Measurements from ENCODE around the gene OR9A2. TPM values are rescaled to one million over a fixed set of nuclear protein-coding genes. Genes with fewer than 3 reads are reported as not detected.

The OR9A2 gene
- total RNA-seq = not detected

GRCh38 chr7:143027032-143027431, at the start of gene OR9A2:
Gene OR9A2 (minus strand): TSS chr7:143027132. CDS start chr7:143027132, 0 bp downstream.
- 100% methylated on average over 1 of the region's 1 CpG for WGBS

GRCh38 chr7:143074141-143074540, 47.2 kb upstream of the OR9A2 start:
- no peak overlapping the region for H3K27ac ChIP-seq
- intact Hi-C loops (cut with DNase I) = no loop called here
- no peak overlapping the region for H3K4me3 ChIP-seq
- H3K4me1 ChIP-seq (replicated peaks) = no peaks in the 10 kb centered on the region
- DNase-seq (ENCODE audit: low spot score) = no peak
- no peaks in the 10 kb centered on the region for H3K36me3 ChIP-seq
- no peak for TF ChIP-seq POLR2AphosphoS5 (IDR thresholded peaks at IDR 0.05)
- TF ChIP-seq POLR2A (IDR thresholded peaks at IDR 0.05) = no peak
- TF ChIP-seq CTCF (IDR thresholded peaks at IDR 0.05) = no peak
- H3K27me3 ChIP-seq (replicated peaks; ENCODE audit: insufficient read depth) = no peaks in the 10 kb centered on the region
- no peaks in the 10 kb centered on the region for H3K9me3 ChIP-seq

More at GRCh38 chr7:143027032-143027431, at the start of gene OR9A2:
- TF ChIP-seq POLR2A (IDR thresholded peaks at IDR 0.05) (no peak), POLR2AphosphoS5 (IDR thresholded peaks at IDR 0.05) (no peak), CTCF (IDR thresholded peaks at IDR 0.05) (no peak)
- intact Hi-C loops (cut with DNase I) = no loop called here
- Histone ChIP-seq H3K9me3 (no peaks in the 10 kb centered on the region), H3K4me1 (replicated peaks) (no peaks in the 10 kb centered on the region), H3K36me3 (no peaks in the 10 kb centered on the region), H3K4me3 (no peak within 1 kb of the TSS), H3K27ac (no peak within 1 kb of the TSS), H3K27me3 (replicated peaks; ENCODE audit: insufficient read depth) (no peaks in the 10 kb centered on the region)
- DNase-seq (ENCODE audit: low spot score) = no peak

DNA sequence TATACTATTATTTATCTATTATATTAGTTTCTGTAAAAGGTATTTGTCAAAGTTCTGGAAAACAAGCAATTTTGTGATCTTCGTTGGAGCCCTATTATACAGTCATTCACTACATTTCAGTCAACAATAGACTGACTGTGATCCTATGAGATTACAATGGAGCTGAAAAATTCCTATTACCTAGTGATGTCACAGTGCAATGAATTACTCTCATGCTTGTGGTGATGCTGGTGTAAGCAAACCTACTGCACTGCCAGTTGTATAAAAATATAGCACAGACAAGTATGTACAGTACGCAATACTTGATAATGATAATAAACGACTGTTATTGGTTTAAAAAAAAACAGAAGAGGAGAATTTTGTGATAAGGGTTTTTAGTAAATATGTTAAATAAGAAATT, 46.6 kb upstream of the OR9A2 start:
- Histone ChIP-seq H3K27me3 (replicated peaks; ENCODE audit: insufficient read depth) (no peaks in the 10 kb centered on the region), H3K4me1 (replicated peaks) (no peaks in the 10 kb centered on the region), H3K4me3 (no peak overlapping the region), H3K27ac (no peak overlapping the region), H3K36me3 (no peaks in the 10 kb centered on the region), H3K9me3 (no peaks in the 10 kb centered on the region)
- intact Hi-C loops (cut with DNase I) = no loop called here
- 79% methylated on average over 3 of the region's 3 CpGs for WGBS
- TF ChIP-seq POLR2A (IDR thresholded peaks at IDR 0.05) = no peak
- TF ChIP-seq CTCF (IDR thresholded peaks at IDR 0.05) = no peak
- no peak for TF ChIP-seq POLR2AphosphoS5 (IDR thresholded peaks at IDR 0.05)
- no peak for DNase-seq (ENCODE audit: low spot score)

GRCh38 chr7:143069912-143070500, 43.1 kb upstream of the OR9A2 start:
- no peaks in the 10 kb centered on the region for H3K27me3 ChIP-seq (replicated peaks; ENCODE audit: insufficient read depth)
- 75% methylated on average over 6 of the region's 6 CpGs for WGBS
- H3K9me3 ChIP-seq = no peaks in the 10 kb centered on the region
- H3K4me1 ChIP-seq (replicated peaks) = no peaks in the 10 kb centered on the region
- intact Hi-C loops (cut with DNase I) = no loop called here
- H3K36me3 ChIP-seq = no peaks in the 10 kb centered on the region
- no peak overlapping the region for H3K4me3 ChIP-seq
- no peak for DNase-seq (ENCODE audit: low spot score)
- H3K27ac ChIP-seq = no peak overlapping the region
- no peak for TF ChIP-seq POLR2AphosphoS5 (IDR thresholded peaks at IDR 0.05)
- TF ChIP-seq CTCF (IDR thresholded peaks at IDR 0.05) = no peak
- no peak for TF ChIP-seq POLR2A (IDR thresholded peaks at IDR 0.05)

GRCh38 chr7:143068446-143068845, 41.5 kb upstream of the OR9A2 start:
- intact Hi-C loops (cut with DNase I) = no loop called here
- Histone ChIP-seq H3K4me3 (no peak overlapping the region), H3K4me1 (replicated peaks) (no peaks in the 10 kb centered on the region), H3K9me3 (no peaks in the 10 kb centered on the region), H3K27me3 (replicated peaks; ENCODE audit: insufficient read depth) (no peaks in the 10 kb centered on the region), H3K27ac (no peak overlapping the region), H3K36me3 (no peaks in the 10 kb centered on the region)
- WGBS = 62% methylated on average over 2 of the region's 2 CpGs
- no peak for DNase-seq (ENCODE audit: low spot score)
- TF ChIP-seq POLR2AphosphoS5 (IDR thresholded peaks at IDR 0.05) = no peak
- no peak for TF ChIP-seq POLR2A (IDR thresholded peaks at IDR 0.05)
- TF ChIP-seq CTCF (IDR thresholded peaks at IDR 0.05) = no peak

All from prostate gland (tissue), 2 donors.